Adipocyte (in vitro differentiated cells): ENCODE results near the gene SLC44A4.

Experiments used
- DNase-seq: peaks from one replicate; pipeline ENCODE4 v3.0.0-alpha.2; 2015; ENCODE audit warnings: low read depth
- H3K27me3 ChIP-seq: replicated peaks from 2 replicates; pipeline ENCODE4 v1.7.0; 2013; ENCODE audit warnings: mild to moderate bottlenecking, low read length, moderate library complexity; ENCODE audit not compliant: control insufficient read depth, insufficient read depth
- H3K36me3 ChIP-seq: 2 replicates; pipeline ENCODE4 v1.7.0; 2013; ENCODE audit warnings: low read length, mild to moderate bottlenecking, moderate library complexity; ENCODE audit not compliant: control insufficient read depth, insufficient read depth, severe bottlenecking
- H3K4me1 ChIP-seq: 2 replicates; pipeline ENCODE4 v1.7.0; 2013; ENCODE audit warnings: mild to moderate bottlenecking, low read length, moderate library complexity; ENCODE audit not compliant: control insufficient read depth, insufficient read depth
- H3K4me3 ChIP-seq: 2 replicates; pipeline ENCODE4 v1.7.0; 2013; ENCODE audit warnings: mild to moderate bottlenecking, low read length, moderate library complexity
- H3K9ac ChIP-seq: 2 replicates; pipeline ENCODE4 v1.7.0; 2013; ENCODE audit warnings: mild to moderate bottlenecking, low read length, moderate library complexity
- H3K9me3 ChIP-seq: 2 replicates; pipeline ENCODE4 v1.7.0; 2013; ENCODE audit warnings: mild to moderate bottlenecking, low read length, moderate library complexity; ENCODE audit not compliant: control insufficient read depth

The SLC44A4 gene

GRCh38 chr6:31836474-31837368 lies 42.1 kb downstream of the SLC44A4 start:
- Histone ChIP-seq H3K36me3 (peaks cover 54% of the 10 kb centered on the region), H3K4me1 (peaks cover 30% of the 10 kb centered on the region), H3K9me3 (no peaks in the 10 kb centered on the region), H3K27me3 (no peaks in the 10 kb centered on the region), H3K4me3 (peak overlapping the region; percentile 95), H3K9ac (peak overlapping the region; percentile 99)
- peak; percentile 76 for DNase-seq

GRCh38 chr6:31836047-31836473 lies 42.7 kb downstream of the SLC44A4 start:
- Histone ChIP-seq H3K4me3 (peak overlapping the region; percentile 95), H3K36me3 (peaks cover 51% of the 10 kb centered on the region), H3K27me3 (no peaks in the 10 kb centered on the region), H3K9ac (peak overlapping the region; percentile 99), H3K4me1 (peaks cover 36% of the 10 kb centered on the region), H3K9me3 (no peaks in the 10 kb centered on the region)
- no peak for DNase-seq

GRCh38 chr6:31834367-31835250 lies 44.2 kb downstream of the SLC44A4 start:
- H3K4me1 ChIP-seq: peaks cover 40% of the 10 kb centered on the region
- H3K9ac ChIP-seq: peak overlapping the region; percentile 99
- H3K27me3 ChIP-seq: no peaks in the 10 kb centered on the region
- H3K9me3 ChIP-seq: no peaks in the 10 kb centered on the region
- peaks cover 37% of the 10 kb centered on the region for H3K36me3 ChIP-seq
- H3K4me3 ChIP-seq: peak overlapping the region; percentile 95
- peak; percentile 92 for DNase-seq

GRCh38 chr6:31831350-31832215 lies 47.2 kb downstream of the SLC44A4 start:
- Histone ChIP-seq H3K4me3 (peak overlapping the region; percentile 84), H3K9me3 (no peaks in the 10 kb centered on the region), H3K36me3 (peaks cover 6% of the 10 kb centered on the region), H3K27me3 (no peaks in the 10 kb centered on the region), H3K4me1 (peaks cover 23% of the 10 kb centered on the region), H3K9ac (peak overlapping the region; percentile 87)
- no peak for DNase-seq

GRCh38 chr6:31830886-31831335 lies 47.9 kb downstream of the SLC44A4 start:
- Histone ChIP-seq H3K27me3 (no peaks in the 10 kb centered on the region), H3K9me3 (no peaks in the 10 kb centered on the region), H3K4me3 (peak overlapping the region; percentile 84), H3K4me1 (peaks cover 20% of the 10 kb centered on the region), H3K36me3 (no peaks in the 10 kb centered on the region), H3K9ac (peak overlapping the region; percentile 87)
- no peak for DNase-seq

- Histone ChIP-seq H3K4me1 (peaks cover 19% of the 10 kb centered on the region), H3K36me3 (no peaks in the 10 kb centered on the region), H3K9me3 (no peaks in the 10 kb centered on the region), H3K4me3 (peak overlapping the region; percentile 84), H3K9ac (peak overlapping the region; percentile 87), H3K27me3 (no peaks in the 10 kb centered on the region)
- peak; percentile 85 for DNase-seq
Measured at GRCh38 chr6:31829633-31830283, 49.0 kb downstream of the SLC44A4 start.

- H3K36me3 ChIP-seq: no peaks in the 10 kb centered on the region
- H3K9me3 ChIP-seq: no peaks in the 10 kb centered on the region
- peak within 1 kb of the TSS; percentile 91 for H3K4me3 ChIP-seq
- H3K4me1 ChIP-seq: peaks cover 25% of the 10 kb centered on the region
- no peaks in the 10 kb centered on the region for H3K27me3 ChIP-seq
- DNase-seq: peak; percentile 99
- peak within 1 kb of the TSS; percentile 93 for H3K9ac ChIP-seq
Measured at GRCh38 chr6:31827286-31828079, 51.3 kb downstream of the SLC44A4 start, which contains the start of gene HSPA1B. TSS of gene HSPA1B (plus strand) at chr6:31827738. CDS start at chr6:31827951, 213 bp downstream.

- peak; percentile 85 for DNase-seq
- peak overlapping the region; percentile 91 for H3K4me3 ChIP-seq
- no peaks in the 10 kb centered on the region for H3K27me3 ChIP-seq
- H3K9ac ChIP-seq: peak overlapping the region; percentile 93
- no peaks in the 10 kb centered on the region for H3K36me3 ChIP-seq
- no peaks in the 10 kb centered on the region for H3K9me3 ChIP-seq
- H3K4me1 ChIP-seq: peaks cover 29% of the 10 kb centered on the region
Measured at GRCh38 chr6:31826793-31827285, 52.0 kb downstream of the SLC44A4 start.

- Histone ChIP-seq H3K36me3 (no peaks in the 10 kb centered on the region), H3K4me3 (no peak overlapping the region), H3K27me3 (no peaks in the 10 kb centered on the region), H3K9ac (no peak overlapping the region), H3K9me3 (no peaks in the 10 kb centered on the region), H3K4me1 (peaks cover 26% of the 10 kb centered on the region)
- no peak for DNase-seq
Measured at GRCh38 chr6:31825553-31825952, 53.2 kb downstream of the SLC44A4 start.
